ENCODE results near the gene PPP1R13B.
"Not testable (repeated sequence)": the region's sequence is repeated elsewhere in the genome, so short reads cannot be mapped to it uniquely, and the experiment has no call there.

The PPP1R13B gene

GRCh38 chr14:103889313-103890051 is 42.1 kb upstream of the PPP1R13B start:
- Histone ChIP-seq H3K27me3 (ENCODE audit: control insufficient read depth in 5 of 5, insufficient read depth in 4 of 5, low read length in 5 of 5) (peaks cover 2 to 11% (median 9%) of the 10 kb centered on the region in 5 donors), H3K27ac (ENCODE audit: low read depth, low read length) (peak overlapping the region; percentile 23), H3K36me3 (ENCODE audit: control insufficient read depth in 5 of 5, insufficient read depth in 5 of 5, low read length in 5 of 5) (no peaks in the 10 kb centered on the region), H3K4me3 (ENCODE audit: low read depth in 1 of 5, low read length in 5 of 5) (peak overlapping the region in 2 of 5 donors; percentile 14 to 24), H3K4me1 (ENCODE audit: control insufficient read depth in 5 of 5, insufficient read depth in 5 of 5, low read length in 5 of 5) (peaks cover 5 to 26% (median 18%) of the 10 kb centered on the region in 5 donors), H3K9ac (ENCODE audit: low read length in 5 of 5) (no peak overlapping the region), H3K9me3 (ENCODE audit: control insufficient read depth in 5 of 5, low read length in 5 of 5) (no peaks in the 10 kb centered on the region)

- H3K27ac ChIP-seq (ENCODE audit: low read depth, low read length); H3K9me3 ChIP-seq (ENCODE audit: control insufficient read depth in 5 of 5, low read length in 5 of 5); H3K9ac ChIP-seq (ENCODE audit: low read length in 5 of 5); H3K36me3 ChIP-seq (ENCODE audit: control insufficient read depth in 5 of 5, insufficient read depth in 5 of 5, low read length in 5 of 5); H3K4me3 ChIP-seq (ENCODE audit: low read depth in 1 of 5, low read length in 5 of 5): not testable (repeated sequence)
- Histone ChIP-seq H3K27me3 (ENCODE audit: control insufficient read depth in 5 of 5, insufficient read depth in 4 of 5, low read length in 5 of 5) (peaks cover 2 to 11% (median 9%) of the 10 kb centered on the region in 5 donors), H3K4me1 (ENCODE audit: control insufficient read depth in 5 of 5, insufficient read depth in 5 of 5, low read length in 5 of 5) (peaks cover 5 to 26% (median 18%) of the 10 kb centered on the region in 5 donors)
Measured at GRCh38 chr14:103889002-103889312, 41.6 kb upstream of the PPP1R13B start.

- no peak overlapping the region for H3K4me3 ChIP-seq (ENCODE audit: low read depth in 1 of 5, low read length in 5 of 5)
- H3K9ac ChIP-seq (ENCODE audit: low read length in 5 of 5) = no peak overlapping the region
- no peaks in the 10 kb centered on the region for H3K9me3 ChIP-seq (ENCODE audit: control insufficient read depth in 5 of 5, low read length in 5 of 5)
- H3K4me1 ChIP-seq (ENCODE audit: control insufficient read depth in 5 of 5, insufficient read depth in 5 of 5, low read length in 5 of 5) = peaks cover 5 to 27% (median 18%) of the 10 kb centered on the region in 5 donors
- no peaks in the 10 kb centered on the region for H3K36me3 ChIP-seq (ENCODE audit: control insufficient read depth in 5 of 5, insufficient read depth in 5 of 5, low read length in 5 of 5)
- no peak overlapping the region for H3K27ac ChIP-seq (ENCODE audit: low read depth, low read length)
- H3K27me3 ChIP-seq (ENCODE audit: control insufficient read depth in 5 of 5, insufficient read depth in 4 of 5, low read length in 5 of 5) = peaks cover 2 to 13% (median 9%) of the 10 kb centered on the region in 5 donors
Measured at GRCh38 chr14:103887557-103888115, 40.3 kb upstream of the PPP1R13B start.

GRCh38 chr14:103887170-103887501 is 39.8 kb upstream of the PPP1R13B start:
- Histone ChIP-seq H3K9me3 (ENCODE audit: control insufficient read depth in 5 of 5, low read length in 5 of 5) (no peaks in the 10 kb centered on the region), H3K4me3 (ENCODE audit: low read depth in 1 of 5, low read length in 5 of 5) (no peak overlapping the region), H3K27ac (ENCODE audit: low read depth, low read length) (no peak overlapping the region), H3K27me3 (ENCODE audit: control insufficient read depth in 5 of 5, insufficient read depth in 4 of 5, low read length in 5 of 5) (peaks cover 2 to 14% (median 9%) of the 10 kb centered on the region in 5 donors), H3K4me1 (ENCODE audit: control insufficient read depth in 5 of 5, insufficient read depth in 5 of 5, low read length in 5 of 5) (peaks cover 5 to 32% (median 19%) of the 10 kb centered on the region in 5 donors), H3K9ac (ENCODE audit: low read length in 5 of 5) (no peak overlapping the region), H3K36me3 (ENCODE audit: control insufficient read depth in 5 of 5, insufficient read depth in 5 of 5, low read length in 5 of 5) (no peaks in the 10 kb centered on the region)

GRCh38 chr14:103886304-103887169 is 39.2 kb upstream of the PPP1R13B start:
- Histone ChIP-seq H3K9ac (ENCODE audit: low read length in 5 of 5) (no peak overlapping the region), H3K27ac (ENCODE audit: low read depth, low read length) (no peak overlapping the region), H3K9me3 (ENCODE audit: control insufficient read depth in 5 of 5, low read length in 5 of 5) (no peaks in the 10 kb centered on the region), H3K4me3 (ENCODE audit: low read depth in 1 of 5, low read length in 5 of 5) (no peak overlapping the region), H3K27me3 (ENCODE audit: control insufficient read depth in 5 of 5, insufficient read depth in 4 of 5, low read length in 5 of 5) (peaks cover 2 to 14% (median 9%) of the 10 kb centered on the region in 5 donors), H3K4me1 (ENCODE audit: control insufficient read depth in 5 of 5, insufficient read depth in 5 of 5, low read length in 5 of 5) (peaks cover 5 to 37% (median 22%) of the 10 kb centered on the region in 5 donors), H3K36me3 (ENCODE audit: control insufficient read depth in 5 of 5, insufficient read depth in 5 of 5, low read length in 5 of 5) (no peaks in the 10 kb centered on the region)

GRCh38 chr14:103885509-103885932 is 38.1 kb upstream of the PPP1R13B start:
- Histone ChIP-seq H3K27ac (ENCODE audit: low read depth, low read length) (no peak overlapping the region), H3K4me3 (ENCODE audit: low read depth in 1 of 5, low read length in 5 of 5) (no peak overlapping the region), H3K4me1 (ENCODE audit: control insufficient read depth in 5 of 5, insufficient read depth in 5 of 5, low read length in 5 of 5) (peaks cover 7 to 37% (median 22%) of the 10 kb centered on the region in 5 donors), H3K9ac (ENCODE audit: low read length in 5 of 5) (no peak overlapping the region), H3K36me3 (ENCODE audit: control insufficient read depth in 5 of 5, insufficient read depth in 5 of 5, low read length in 5 of 5) (no peaks in the 10 kb centered on the region), H3K27me3 (ENCODE audit: control insufficient read depth in 5 of 5, insufficient read depth in 4 of 5, low read length in 5 of 5) (peaks cover 2 to 14% (median 9%) of the 10 kb centered on the region in 5 donors), H3K9me3 (ENCODE audit: control insufficient read depth in 5 of 5, low read length in 5 of 5) (no peaks in the 10 kb centered on the region)

GRCh38 chr14:103884854-103885253 is 37.5 kb upstream of the PPP1R13B start:
- Histone ChIP-seq H3K4me3 (ENCODE audit: low read depth in 1 of 5, low read length in 5 of 5) (no peak overlapping the region), H3K9ac (ENCODE audit: low read length in 5 of 5) (no peak overlapping the region), H3K27ac (ENCODE audit: low read depth, low read length) (no peak overlapping the region), H3K9me3 (ENCODE audit: control insufficient read depth in 5 of 5, low read length in 5 of 5) (no peaks in the 10 kb centered on the region), H3K36me3 (ENCODE audit: control insufficient read depth in 5 of 5, insufficient read depth in 5 of 5, low read length in 5 of 5) (no peaks in the 10 kb centered on the region), H3K27me3 (ENCODE audit: control insufficient read depth in 5 of 5, insufficient read depth in 4 of 5, low read length in 5 of 5) (peaks cover 0 to 14% (median 9%) of the 10 kb centered on the region in 5 donors), H3K4me1 (ENCODE audit: control insufficient read depth in 5 of 5, insufficient read depth in 5 of 5, low read length in 5 of 5) (peaks cover 11 to 37% (median 28%) of the 10 kb centered on the region in 5 donors)

- no peaks in the 10 kb centered on the region for H3K36me3 ChIP-seq (ENCODE audit: control insufficient read depth in 5 of 5, insufficient read depth in 5 of 5, low read length in 5 of 5)
- H3K4me1 ChIP-seq (ENCODE audit: control insufficient read depth in 5 of 5, insufficient read depth in 5 of 5, low read length in 5 of 5) = peaks cover 16 to 37% (median 31%) of the 10 kb centered on the region in 5 donors
- H3K9ac ChIP-seq (ENCODE audit: low read length in 5 of 5) = no peak overlapping the region
- H3K4me3 ChIP-seq (ENCODE audit: low read depth in 1 of 5, low read length in 5 of 5) = no peak overlapping the region
- no peak overlapping the region for H3K27ac ChIP-seq (ENCODE audit: low read depth, low read length)
- peaks cover 0 to 12% (median 4%) of the 10 kb centered on the region in 5 donors for H3K27me3 ChIP-seq (ENCODE audit: control insufficient read depth in 5 of 5, insufficient read depth in 4 of 5, low read length in 5 of 5)
- no peaks in the 10 kb centered on the region for H3K9me3 ChIP-seq (ENCODE audit: control insufficient read depth in 5 of 5, low read length in 5 of 5)
Measured at GRCh38 chr14:103883263-103883523, 35.8 kb upstream of the PPP1R13B start.

GRCh38 chr14:103882503-103883262 is 35.3 kb upstream of the PPP1R13B start:
- Histone ChIP-seq H3K36me3 (ENCODE audit: control insufficient read depth in 5 of 5, insufficient read depth in 5 of 5, low read length in 5 of 5) (no peaks in the 10 kb centered on the region), H3K4me3 (ENCODE audit: low read depth in 1 of 5, low read length in 5 of 5) (no peak overlapping the region), H3K9me3 (ENCODE audit: control insufficient read depth in 5 of 5, low read length in 5 of 5) (no peaks in the 10 kb centered on the region), H3K27ac (ENCODE audit: low read depth, low read length) (no peak overlapping the region), H3K27me3 (ENCODE audit: control insufficient read depth in 5 of 5, insufficient read depth in 4 of 5, low read length in 5 of 5) (peaks cover 0 to 12% (median 4%) of the 10 kb centered on the region in 5 donors), H3K9ac (ENCODE audit: low read length in 5 of 5) (no peak overlapping the region), H3K4me1 (ENCODE audit: control insufficient read depth in 5 of 5, insufficient read depth in 5 of 5, low read length in 5 of 5) (peaks cover 16 to 37% (median 31%) of the 10 kb centered on the region in 5 donors)
